CD4-positive, alpha-beta memory T cell (primary cell): ENCODE results near the gene TNFAIP2. TPM values are rescaled to one million over a fixed set of nuclear protein-coding genes. Genes with fewer than 3 reads are reported as not detected.

Source experiments
- CTCF ChIA-PET: fragments of 350-600 bp; sonication (Branson Sonifier 250); formaldehyde crosslinking; loops from one replicate; lab custom pipeline; 2021; ENCODE audit warnings: inconsistent platforms; ENCODE audit not compliant: partially characterized antibody; lab: Charles Lee
- POLR2A ChIA-PET: fragments of 350-600 bp; sonication (Branson Sonifier 250); formaldehyde crosslinking; loops from one replicate; lab custom pipeline; 2021; ENCODE audit not compliant: partially characterized antibody; lab: Charles Lee
- DNase-seq, 5 donors: peaks; one replicate each; pipeline versions ENCODE4 v3.0.0 to v3.0.0-alpha.2; 2020 to 2022; ENCODE audit warnings: mixed read lengths in 1 of 5
- H3K27ac ChIP-seq: one replicate; pipeline ENCODE4 v1.7.0; 2013; ENCODE audit warnings: low read depth, low read length
- H3K27me3 ChIP-seq: 2 replicates; pipeline ENCODE4 v1.7.0; 2013; ENCODE audit warnings: mild to moderate bottlenecking, low read length, moderate library complexity; ENCODE audit not compliant: insufficient read depth
- H3K36me3 ChIP-seq: 2 replicates; pipeline ENCODE4 v1.7.0; 2013; ENCODE audit warnings: mild to moderate bottlenecking, low read length, moderate library complexity; ENCODE audit not compliant: insufficient read depth
- H3K4me1 ChIP-seq: 2 replicates; pipeline ENCODE4 v1.7.0; 2013; ENCODE audit warnings: mild to moderate bottlenecking, low read length, moderate library complexity; ENCODE audit not compliant: insufficient read depth
- H3K4me3 ChIP-seq, 2 donors: one replicate each; pipeline ENCODE4 v1.7.0; 2013; ENCODE audit warnings: low read length in 2 of 2, mild to moderate bottlenecking in 1 of 2
- H3K9me3 ChIP-seq, 2 donors: one replicate each; pipeline ENCODE4 v1.7.0; 2013; ENCODE audit warnings: low read length in 2 of 2, control low read depth in 1 of 2; ENCODE audit not compliant: control insufficient read depth in 1 of 2
- H3K27ac Mint-ChIP-seq, 7 donors: one replicate each; pipeline ENCODE4 v1.8.0; 2020 to 2021; ENCODE audit warnings: mixed read lengths in 7 of 7, mild to moderate bottlenecking in 6 of 7, inconsistent platforms in 3 of 7, moderate library complexity in 3 of 7
- H3K27me3 Mint-ChIP-seq, 2 donors: one replicate each; pipeline ENCODE4 v1.8.0; 2020 to 2021; ENCODE audit warnings: mixed read lengths in 2 of 2
- H3K36me3 Mint-ChIP-seq, 2 donors: one replicate each; pipeline ENCODE4 v1.8.0; 2020 to 2021; ENCODE audit warnings: mixed read lengths in 2 of 2, inconsistent platforms in 1 of 2, mild to moderate bottlenecking in 1 of 2
- H3K4me1 Mint-ChIP-seq, 4 donors: one replicate each; pipeline ENCODE4 v1.8.0; 2020 to 2021; ENCODE audit warnings: mixed read lengths in 4 of 4, mild to moderate bottlenecking in 1 of 4
- H3K4me3 Mint-ChIP-seq, 8 donors: one replicate each; pipeline ENCODE4 v1.8.0; 2020 to 2021; ENCODE audit warnings: mixed read lengths in 8 of 8, mild to moderate bottlenecking in 7 of 8, moderate library complexity in 6 of 8, inconsistent platforms in 3 of 8
- H3K9me3 Mint-ChIP-seq, 8 donors: one replicate each; pipeline ENCODE4 v1.8.0; 2020 to 2021; ENCODE audit warnings: mixed read lengths in 8 of 8, mild to moderate bottlenecking in 5 of 8, inconsistent platforms in 3 of 8, moderate library complexity in 1 of 8
- intact Hi-C: fragments of 100-400 bp; cut with micrococcal nuclease; formaldehyde crosslinking; loops from one replicate; pipeline ENCODE4 v1.15.1; 2023
- polyA plus RNA-seq, 2 donors: library from polyadenylated mRNA; unstranded; fragments of 300-500 nt; fragmentation: Illumina TruSeq; gene quantifications; one replicate each; pipeline ENCODE4 v1.2.3, GENCODE V29; 2021
- total RNA-seq, 2 experiments: library from RNA; stranded (reverse); gene quantifications; one replicate each; pipeline ENCODE4 v1.2.3, GENCODE V29; 2021

The TNFAIP2 gene
- total and polyA plus RNA-seq, 4 experiments from 2014 or later: 5.1 to 5.8 TPM; not detected in 2

- H3K9me3 Mint-ChIP-seq: no peaks in the 10 kb centered on the region
- H3K4me3 Mint-ChIP-seq: peak overlapping the region in 1 of 8 donors; percentile 35
- Histone ChIP-seq H3K4me3 (no peak overlapping the region), H3K27ac (no peak overlapping the region), H3K4me1 (peaks cover 12% of the 10 kb centered on the region), H3K9me3 (no peaks in the 10 kb centered on the region), H3K36me3 (no peaks in the 10 kb centered on the region), H3K27me3 (peaks cover 6% of the 10 kb centered on the region)
- ChIA-PET CTCF (no interaction called here), POLR2A (no interaction called here)
- no peak for DNase-seq
- H3K27ac Mint-ChIP-seq: no peak overlapping the region
- peaks cover 1 to 6% (median 4%) of the 10 kb centered on the region in 4 donors for H3K4me1 Mint-ChIP-seq
- H3K27me3 Mint-ChIP-seq: peaks cover 17 to 25% of the 10 kb centered on the region in 2 donors
- H3K36me3 Mint-ChIP-seq: no peaks in the 10 kb centered on the region
- intact Hi-C loops: no loop called here
These were observed 2.0 kb upstream of the TNFAIP2 start for GRCh38 chr14:103121121-103121845.

GRCh38 chr14:103121846-103122584 is 1.2 kb upstream of the TNFAIP2 start:
- Histone ChIP-seq H3K4me1 (peaks cover 12% of the 10 kb centered on the region), H3K4me3 (no peak overlapping the region), H3K27me3 (peaks cover 6% of the 10 kb centered on the region), H3K9me3 (no peaks in the 10 kb centered on the region), H3K36me3 (no peaks in the 10 kb centered on the region), H3K27ac (no peak overlapping the region)
- CTCF ChIA-PET: no interaction called here
- Mint-ChIP-seq H3K4me3 (peak overlapping the region in 4 of 8 donors; percentile 4 to 29 (median 19)), H3K9me3 (no peaks in the 10 kb centered on the region), H3K4me1 (peaks cover 1 to 6% (median 4%) of the 10 kb centered on the region in 4 donors), H3K27me3 (peaks cover 17 to 25% of the 10 kb centered on the region in 2 donors), H3K27ac (no peak overlapping the region), H3K36me3 (no peaks in the 10 kb centered on the region)
- POLR2A ChIA-PET: no interaction called here
- intact Hi-C loops: no loop called here
- no peak for DNase-seq

- peaks cover 17 to 25% of the 10 kb centered on the region in 2 donors for H3K27me3 Mint-ChIP-seq
- H3K4me3 Mint-ChIP-seq: no peak overlapping the region
- H3K9me3 Mint-ChIP-seq: no peaks in the 10 kb centered on the region
- H3K4me1 Mint-ChIP-seq: peaks cover 1 to 6% (median 4%) of the 10 kb centered on the region in 4 donors
- H3K27ac Mint-ChIP-seq: no peak overlapping the region
- no peak for DNase-seq
- H3K4me1 ChIP-seq: peaks cover 12% of the 10 kb centered on the region
- CTCF ChIA-PET: no interaction called here
- H3K27ac ChIP-seq: no peak overlapping the region
- no peaks in the 10 kb centered on the region for H3K36me3 Mint-ChIP-seq
- intact Hi-C loops: no loop called here
- H3K9me3 ChIP-seq: no peaks in the 10 kb centered on the region
- peaks cover 6% of the 10 kb centered on the region for H3K27me3 ChIP-seq
- H3K36me3 ChIP-seq: no peaks in the 10 kb centered on the region
- H3K4me3 ChIP-seq: no peak overlapping the region
- POLR2A ChIA-PET: no interaction called here
These were observed 695 bp upstream of the TNFAIP2 start for GRCh38 chr14:103122585-103122946.

GRCh38 chr14:103123634-103124500 is 606 bp downstream of the TNFAIP2 start:
- H3K9me3 Mint-ChIP-seq: no peaks in the 10 kb centered on the region
- H3K4me3 Mint-ChIP-seq: peak overlapping the region in 2 of 8 donors; percentile 20 to 56
- Histone ChIP-seq H3K36me3 (no peaks in the 10 kb centered on the region), H3K27me3 (peaks cover 6% of the 10 kb centered on the region), H3K9me3 (no peaks in the 10 kb centered on the region), H3K4me3 (no peak overlapping the region), H3K4me1 (peaks cover 12% of the 10 kb centered on the region), H3K27ac (no peak overlapping the region)
- no peak for DNase-seq
- intact Hi-C loops: no loop called here
- peaks cover 17 to 26% of the 10 kb centered on the region in 2 donors for H3K27me3 Mint-ChIP-seq
- peak overlapping the region in 1 of 7 donors; percentile 77 for H3K27ac Mint-ChIP-seq
- CTCF ChIA-PET: no interaction called here
- peaks cover 1 to 6% (median 4%) of the 10 kb centered on the region in 4 donors for H3K4me1 Mint-ChIP-seq
- no peaks in the 10 kb centered on the region for H3K36me3 Mint-ChIP-seq
- POLR2A ChIA-PET: no interaction called here

- peaks cover 19 to 26% of the 10 kb centered on the region in 2 donors for H3K27me3 Mint-ChIP-seq
- no peaks in the 10 kb centered on the region for H3K36me3 Mint-ChIP-seq
- Histone ChIP-seq H3K36me3 (no peaks in the 10 kb centered on the region), H3K4me3 (no peak overlapping the region), H3K27me3 (peaks cover 6% of the 10 kb centered on the region), H3K27ac (no peak overlapping the region), H3K9me3 (no peaks in the 10 kb centered on the region), H3K4me1 (peaks cover 12% of the 10 kb centered on the region)
- no peaks in the 10 kb centered on the region for H3K9me3 Mint-ChIP-seq
- ChIA-PET CTCF (interaction anchor here (0.9 kb wide), 1 partner anchor 20 kb away, joined by 3 read pairs; no protein-coding TSS in a partner anchor), POLR2A (no interaction called here)
- intact Hi-C loops: no loop called here
- H3K4me3 Mint-ChIP-seq: no peak overlapping the region
- no peak overlapping the region for H3K27ac Mint-ChIP-seq
- H3K4me1 Mint-ChIP-seq: peaks cover 1 to 6% (median 4%) of the 10 kb centered on the region in 4 donors
- no peak for DNase-seq
These were observed 1.3 kb downstream of the TNFAIP2 start for GRCh38 chr14:103124501-103125001.

GRCh38 chr14:103125098-103126070 is 2.1 kb downstream of the TNFAIP2 start:
- H3K4me3 ChIP-seq: no peak overlapping the region
- H3K4me1 ChIP-seq: peaks cover 12% of the 10 kb centered on the region
- H3K4me3 Mint-ChIP-seq: no peak overlapping the region
- no peaks in the 10 kb centered on the region for H3K9me3 Mint-ChIP-seq
- H3K4me1 Mint-ChIP-seq: peaks cover 1 to 6% (median 4%) of the 10 kb centered on the region in 4 donors
- POLR2A ChIA-PET: no interaction called here
- H3K36me3 Mint-ChIP-seq: no peaks in the 10 kb centered on the region
- H3K36me3 ChIP-seq: no peaks in the 10 kb centered on the region
- CTCF ChIA-PET: interaction anchor here (0.9 kb wide), 1 partner anchor 21 kb away, joined by 3 read pairs; no protein-coding TSS in a partner anchor
- no peaks in the 10 kb centered on the region for H3K9me3 ChIP-seq
- H3K27ac ChIP-seq: no peak overlapping the region
- intact Hi-C loops: no loop called here
- DNase-seq: no peak
- peaks cover 14 to 20% of the 10 kb centered on the region in 2 donors for H3K27me3 Mint-ChIP-seq
- no peak overlapping the region for H3K27ac Mint-ChIP-seq
- H3K27me3 ChIP-seq: peaks cover 6% of the 10 kb centered on the region
